IPS-20b (cell line): Measurements from ENCODE around the gene ARL5C.
"Not testable (repeated sequence)": the region's sequence is repeated elsewhere in the genome, so short reads cannot be mapped to it uniquely, and the experiment has no call there.

Experiments used
- H3K27ac ChIP-seq: one replicate; pipeline ENCODE4 v1.5.1; 2013; ENCODE audit warnings: low read length
- H3K27me3 ChIP-seq: 2 replicates; pipeline ENCODE4 v1.6.1; 2013; ENCODE audit warnings: mild to moderate bottlenecking, low read length, inconsistent platforms; ENCODE audit not compliant: insufficient read depth
- H3K36me3 ChIP-seq: 2 replicates; pipeline ENCODE4 v1.6.1; 2013; ENCODE audit warnings: low read depth, mild to moderate bottlenecking, inconsistent platforms, low read length, moderate library complexity; ENCODE audit not compliant: insufficient read depth
- H3K4me1 ChIP-seq: 2 replicates; pipeline ENCODE4 v1.6.1; 2013; ENCODE audit warnings: mild to moderate bottlenecking, control low read depth, inconsistent platforms, low read length, moderate library complexity; ENCODE audit not compliant: insufficient read depth
- H3K4me3 ChIP-seq: 2 replicates; pipeline ENCODE4 v1.5.1; 2013; ENCODE audit warnings: mild to moderate bottlenecking, low read length, inconsistent platforms
- H3K9ac ChIP-seq: 2 replicates; pipeline ENCODE4 v1.6.1; 2013; ENCODE audit warnings: low read depth, mild to moderate bottlenecking, inconsistent platforms, low read length, moderate library complexity
- H3K9me3 ChIP-seq: 2 replicates; pipeline ENCODE4 v1.6.1; 2013; ENCODE audit warnings: mild to moderate bottlenecking, low read depth, low read length, inconsistent platforms; ENCODE audit not compliant: insufficient read depth

The ARL5C gene

DNA sequence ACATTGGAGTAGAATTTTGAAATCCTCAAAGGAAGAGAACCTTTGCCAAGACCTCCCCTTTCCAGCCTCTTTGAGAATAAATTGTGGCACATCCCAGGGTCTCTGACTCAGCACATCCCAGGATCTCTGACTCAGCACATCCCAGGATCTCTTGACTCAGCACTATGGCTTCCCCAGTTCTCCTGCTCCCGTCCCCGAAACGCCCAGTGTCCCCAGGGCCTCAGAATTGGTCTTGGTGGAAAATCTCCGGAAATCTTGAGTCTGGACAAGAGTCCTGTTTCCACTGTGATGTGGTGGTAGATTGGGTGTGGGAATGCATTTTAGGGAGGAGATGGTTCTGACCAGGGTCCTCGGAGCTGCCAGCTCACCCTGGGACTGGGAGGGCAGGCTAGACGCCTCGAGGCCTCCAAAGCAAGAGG, 33.8 kb downstream of the ARL5C start:
- H3K9me3 ChIP-seq = no peaks in the 10 kb centered on the region
- H3K4me1 ChIP-seq = no peaks in the 10 kb centered on the region
- no peak overlapping the region for H3K27ac ChIP-seq
- no peak overlapping the region for H3K4me3 ChIP-seq
- no peak overlapping the region for H3K9ac ChIP-seq
- H3K36me3 ChIP-seq = no peaks in the 10 kb centered on the region
- no peaks in the 10 kb centered on the region for H3K27me3 ChIP-seq

DNA sequence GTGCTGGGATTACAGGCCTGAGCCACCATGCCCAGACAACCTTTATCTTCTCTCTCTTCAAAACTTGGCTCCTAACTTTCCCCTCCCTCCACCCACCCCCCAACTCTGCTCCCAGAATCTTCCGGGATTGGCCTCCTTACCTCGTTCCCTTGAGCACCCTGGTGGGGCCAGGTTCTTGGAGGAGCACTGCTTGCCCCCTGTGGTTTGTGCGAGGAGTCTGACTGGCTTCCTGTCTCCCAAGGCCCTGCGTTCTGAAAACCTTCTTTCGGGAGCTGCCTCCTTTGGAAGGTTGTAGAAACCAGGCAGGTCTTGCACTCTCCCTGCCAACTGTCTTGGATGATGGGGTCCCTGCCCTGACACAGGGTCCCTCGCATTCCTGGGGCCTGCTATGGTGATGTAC, 34.3 kb downstream of the ARL5C start:
- Histone ChIP-seq H3K27me3 (no peaks in the 10 kb centered on the region), H3K9me3 (no peaks in the 10 kb centered on the region), H3K4me3 (no peak overlapping the region), H3K9ac (no peak overlapping the region), H3K4me1 (no peaks in the 10 kb centered on the region), H3K27ac (no peak overlapping the region), H3K36me3 (no peaks in the 10 kb centered on the region)

DNA sequence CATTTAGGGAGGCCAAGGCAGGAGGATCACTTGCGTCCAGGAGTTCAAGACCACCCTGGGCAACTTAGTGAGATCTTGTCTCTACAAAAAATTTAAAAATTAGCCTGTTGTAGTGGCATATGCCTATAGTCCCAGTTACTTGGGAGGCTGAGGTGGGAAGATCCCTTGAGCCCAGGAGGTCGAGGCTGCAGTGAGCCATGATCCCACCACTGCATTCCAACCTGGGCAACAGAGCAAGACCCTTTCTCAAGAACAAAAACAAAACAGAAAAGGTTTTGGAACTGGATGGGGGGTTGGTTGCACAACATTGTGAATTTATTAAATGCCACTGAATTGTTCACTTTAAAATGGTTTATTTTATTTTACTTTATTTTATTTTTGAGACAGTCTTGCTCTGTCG, 35.8 kb downstream of the ARL5C start:
- no peak overlapping the region for H3K9ac ChIP-seq
- H3K27me3 ChIP-seq = no peaks in the 10 kb centered on the region
- no peak overlapping the region for H3K27ac ChIP-seq
- no peaks in the 10 kb centered on the region for H3K9me3 ChIP-seq
- no peaks in the 10 kb centered on the region for H3K36me3 ChIP-seq
- H3K4me1 ChIP-seq = no peaks in the 10 kb centered on the region
- H3K4me3 ChIP-seq = no peak overlapping the region

DNA sequence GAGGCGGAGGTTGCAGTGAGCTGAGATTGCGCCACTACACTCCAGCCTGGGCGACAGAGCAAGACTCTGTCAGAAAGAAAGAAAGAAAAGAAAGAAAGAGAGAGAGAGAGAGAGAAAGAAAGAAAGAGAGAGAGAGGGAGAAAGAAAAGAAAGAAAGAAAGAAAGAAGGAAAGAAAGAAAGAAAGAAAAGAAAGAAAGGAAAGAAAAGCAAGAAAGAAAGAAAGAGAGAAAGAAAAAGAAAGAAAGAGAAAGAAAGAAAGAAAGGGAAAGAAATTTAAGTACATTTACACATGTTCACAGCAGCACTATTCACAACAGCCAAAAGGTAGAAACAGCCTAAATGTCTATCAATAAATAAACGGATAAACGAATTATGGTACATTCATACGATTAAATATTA, 36.4 kb downstream of the ARL5C start:
- H3K27ac ChIP-seq, H3K9ac ChIP-seq, H3K4me3 ChIP-seq, H3K36me3 ChIP-seq, H3K27me3 ChIP-seq, H3K9me3 ChIP-seq, H3K4me1 ChIP-seq: not testable (repeated sequence)

DNA sequence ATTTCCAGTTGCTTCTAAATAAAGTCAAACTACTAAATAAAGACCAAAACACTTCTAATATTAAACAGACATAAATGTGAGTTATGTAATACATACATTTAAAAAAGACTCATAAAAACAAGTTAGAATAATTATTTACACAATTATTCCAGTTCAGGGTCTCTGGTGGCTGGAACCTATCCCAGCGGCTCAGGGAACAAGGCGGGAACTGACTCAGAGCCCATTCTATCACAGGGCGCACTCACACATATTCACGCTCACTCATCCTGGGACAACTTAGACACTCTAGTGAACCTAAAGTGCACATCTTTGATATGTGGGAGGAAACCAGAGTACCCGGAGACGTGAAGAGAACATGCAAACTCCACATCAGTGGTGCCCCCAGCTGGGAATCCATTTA, 39.5 kb downstream of the ARL5C start:
- Histone ChIP-seq H3K9me3 (no peaks in the 10 kb centered on the region), H3K36me3 (no peaks in the 10 kb centered on the region), H3K9ac (no peak overlapping the region), H3K27ac (no peak overlapping the region), H3K4me1 (peaks cover 2% of the 10 kb centered on the region; the same call in 1 of the 2 replicates), H3K4me3 (no peak overlapping the region), H3K27me3 (no peaks in the 10 kb centered on the region)

DNA sequence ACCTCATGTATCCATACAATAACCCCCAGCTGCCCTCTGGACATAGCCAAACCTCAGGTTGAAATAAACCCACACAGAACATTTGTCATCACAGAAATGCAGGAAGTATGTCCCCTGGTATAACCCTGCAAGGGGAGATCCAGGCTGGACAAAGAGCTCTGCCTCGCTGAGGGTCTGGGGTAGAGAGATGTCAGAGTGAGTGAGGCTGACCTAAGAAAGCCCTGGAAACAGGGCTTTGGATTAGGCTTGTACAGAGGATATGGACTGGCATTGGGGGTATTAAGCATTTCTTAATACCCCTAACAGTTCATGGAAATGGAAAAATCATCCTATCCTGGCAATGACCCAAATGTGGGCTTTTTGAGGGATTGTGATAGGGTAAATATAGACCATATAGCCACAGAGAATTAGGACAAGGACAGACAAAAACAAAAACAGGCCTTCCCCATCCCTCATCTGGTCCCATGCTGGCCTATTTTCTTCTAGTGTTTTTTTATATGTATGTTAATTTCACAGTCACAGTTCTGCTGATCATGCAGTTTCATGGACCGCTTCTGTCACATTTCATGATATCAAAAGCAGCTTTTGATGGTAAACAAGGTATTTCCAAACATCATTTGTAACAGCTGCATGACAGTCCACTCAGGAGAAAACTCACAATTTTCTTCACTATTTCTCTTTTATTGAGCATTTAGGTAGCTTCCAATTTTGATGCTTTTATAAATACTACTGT, 40.7 kb downstream of the ARL5C start:
- Histone ChIP-seq H3K27me3 (no peaks in the 10 kb centered on the region), H3K9ac (no peak overlapping the region), H3K36me3 (no peaks in the 10 kb centered on the region)

DNA sequence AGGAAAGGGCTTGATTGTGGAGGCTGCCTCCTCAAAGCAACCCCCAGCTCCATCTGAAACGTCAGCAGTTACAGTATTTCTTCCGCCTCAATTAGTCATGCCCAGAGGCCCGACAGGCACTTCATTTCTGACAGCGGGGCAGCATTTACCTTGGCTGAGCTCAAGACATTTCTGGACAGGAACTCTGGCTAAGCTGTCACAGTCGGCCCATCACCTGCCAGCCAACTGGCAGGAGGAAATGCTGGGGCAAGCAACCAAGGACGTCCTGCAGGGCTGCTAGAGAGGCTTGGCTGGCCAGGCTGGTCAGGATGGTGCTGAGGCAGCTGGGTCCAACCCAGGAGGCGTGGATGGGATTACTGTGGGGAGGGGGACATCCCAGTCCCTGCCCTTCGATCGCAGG, 42.3 kb downstream of the ARL5C start:
- Histone ChIP-seq H3K9ac (no peak overlapping the region), H3K27me3 (no peaks in the 10 kb centered on the region), H3K36me3 (no peaks in the 10 kb centered on the region), H3K4me1 (peaks cover 2% of the 10 kb centered on the region; the same call in 1 of the 2 replicates), H3K27ac (no peak overlapping the region), H3K9me3 (no peaks in the 10 kb centered on the region), H3K4me3 (no peak overlapping the region)

More for the DNA sequence above, 40.7 kb downstream of the ARL5C start:
- H3K9me3 ChIP-seq = no peaks in the 10 kb centered on the region
- no peak overlapping the region for H3K27ac ChIP-seq
- peaks cover 2% of the 10 kb centered on the region; the same call in 1 of the 2 replicates for H3K4me1 ChIP-seq
- no peak overlapping the region for H3K4me3 ChIP-seq

DNA sequence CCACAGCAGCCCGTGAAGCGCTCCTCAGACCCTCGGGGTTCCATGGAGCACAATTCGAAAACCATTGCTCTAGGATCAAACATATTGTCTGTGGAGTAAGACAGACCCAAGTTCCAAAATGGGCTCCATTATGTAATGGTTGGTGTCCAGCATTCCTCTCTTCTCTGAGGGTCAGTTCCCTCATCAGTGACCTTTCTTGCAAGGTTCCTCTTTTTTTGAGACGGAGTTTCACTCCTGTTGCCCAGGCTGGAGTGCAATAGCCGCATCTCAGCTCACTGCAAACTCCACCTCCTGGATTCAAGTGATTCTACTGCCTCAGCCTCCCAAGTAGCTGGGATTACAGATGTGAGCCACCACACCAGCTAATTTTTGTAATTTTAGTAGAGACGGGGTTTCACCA, 43.0 kb downstream of the ARL5C start:
- no peak overlapping the region for H3K27ac ChIP-seq
- no peak overlapping the region for H3K4me3 ChIP-seq
- H3K9me3 ChIP-seq = no peaks in the 10 kb centered on the region
- H3K27me3 ChIP-seq = no peaks in the 10 kb centered on the region
- peaks cover 2% of the 10 kb centered on the region; the same call in 1 of the 2 replicates for H3K4me1 ChIP-seq
- H3K36me3 ChIP-seq = no peaks in the 10 kb centered on the region
- H3K9ac ChIP-seq = no peak overlapping the region

DNA sequence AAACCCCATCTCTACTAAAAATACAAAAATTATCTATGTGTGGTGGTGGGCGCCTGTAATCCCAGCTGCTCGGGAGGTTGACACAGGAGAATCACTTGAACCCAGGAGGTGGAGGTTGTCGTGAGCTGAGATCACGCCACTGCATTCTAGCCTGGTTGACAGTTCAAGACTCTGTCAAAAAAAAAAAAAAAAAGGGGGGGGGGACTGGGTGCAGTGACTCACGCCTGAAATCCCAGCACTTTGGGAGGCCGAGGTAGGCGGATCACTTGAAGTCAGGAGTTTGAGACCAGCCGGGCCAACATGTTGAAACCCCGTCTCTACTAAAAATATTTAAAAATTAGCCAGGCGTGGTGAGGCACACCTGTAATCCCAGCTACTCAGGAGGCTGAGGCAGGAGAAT, 44.0 kb downstream of the ARL5C start:
- H3K4me1 ChIP-seq, H3K4me3 ChIP-seq, H3K27ac ChIP-seq, H3K36me3 ChIP-seq, H3K9me3 ChIP-seq, H3K27me3 ChIP-seq, H3K9ac ChIP-seq: not testable (repeated sequence)

DNA sequence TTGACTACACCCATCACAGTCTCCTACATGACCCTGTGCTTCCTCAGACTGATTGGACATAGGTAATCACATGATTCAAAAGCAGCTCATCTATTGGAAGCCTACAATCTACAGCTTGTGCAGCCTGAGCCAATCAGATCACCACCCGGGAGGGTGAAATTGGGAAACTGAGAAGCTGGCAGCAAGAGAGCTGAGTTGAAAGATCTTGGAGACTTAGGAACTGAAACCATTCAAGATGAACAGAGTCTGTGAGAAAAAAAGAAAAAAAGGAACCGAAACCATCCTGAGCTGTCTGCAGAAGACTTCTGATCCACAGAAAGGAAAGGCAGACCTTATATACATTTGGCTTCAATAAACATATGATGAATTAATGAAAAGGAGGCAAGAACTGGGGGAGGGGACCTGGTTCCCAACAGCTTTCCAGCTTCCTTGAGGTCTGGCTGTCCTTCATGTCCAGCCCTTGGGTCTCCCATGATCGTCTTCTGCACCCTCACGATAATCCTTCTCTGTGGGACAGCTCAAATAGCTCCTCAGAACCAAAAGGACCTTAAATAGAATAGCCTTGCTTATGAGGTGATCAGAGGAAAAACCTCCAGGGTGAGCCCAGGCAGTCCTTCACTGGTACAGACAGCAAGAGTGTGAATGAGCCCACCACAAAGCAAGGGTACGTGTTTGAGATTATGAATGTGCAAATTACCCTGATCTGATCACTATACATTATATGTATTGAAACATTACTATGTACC, 47.1 kb downstream of the ARL5C start:
- H3K4me3 ChIP-seq = no peak overlapping the region
- H3K36me3 ChIP-seq = no peaks in the 10 kb centered on the region
- H3K27me3 ChIP-seq = no peaks in the 10 kb centered on the region
- H3K9ac ChIP-seq = no peak overlapping the region
- no peak overlapping the region for H3K27ac ChIP-seq
- H3K9me3 ChIP-seq = no peaks in the 10 kb centered on the region
- peaks cover 2% of the 10 kb centered on the region; the same call in 1 of the 2 replicates for H3K4me1 ChIP-seq

DNA sequence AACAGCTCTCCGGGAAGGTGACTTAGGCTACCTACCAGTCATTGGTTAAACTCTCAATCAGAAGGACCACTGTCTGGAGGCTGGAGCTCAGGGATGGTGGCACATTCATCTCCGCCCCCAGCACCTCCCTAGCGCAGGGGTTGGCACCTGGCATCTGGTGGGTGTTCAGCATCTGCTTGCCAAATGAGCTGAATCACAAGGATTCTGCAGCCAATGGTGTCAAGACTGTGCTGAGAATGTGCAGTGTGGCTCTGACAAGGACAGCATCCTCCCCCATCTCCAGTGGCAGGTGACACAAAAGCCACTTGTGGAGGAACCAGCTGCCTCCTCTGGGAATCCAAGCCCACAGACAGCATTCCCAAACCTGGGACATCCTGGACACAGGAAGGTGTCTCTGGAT, 49.7 kb downstream of the ARL5C start:
- Histone ChIP-seq H3K27ac (no peak overlapping the region), H3K27me3 (no peaks in the 10 kb centered on the region), H3K4me3 (no peak overlapping the region), H3K4me1 (no peaks in the 10 kb centered on the region), H3K36me3 (no peaks in the 10 kb centered on the region), H3K9me3 (no peaks in the 10 kb centered on the region), H3K9ac (no peak overlapping the region)

DNA sequence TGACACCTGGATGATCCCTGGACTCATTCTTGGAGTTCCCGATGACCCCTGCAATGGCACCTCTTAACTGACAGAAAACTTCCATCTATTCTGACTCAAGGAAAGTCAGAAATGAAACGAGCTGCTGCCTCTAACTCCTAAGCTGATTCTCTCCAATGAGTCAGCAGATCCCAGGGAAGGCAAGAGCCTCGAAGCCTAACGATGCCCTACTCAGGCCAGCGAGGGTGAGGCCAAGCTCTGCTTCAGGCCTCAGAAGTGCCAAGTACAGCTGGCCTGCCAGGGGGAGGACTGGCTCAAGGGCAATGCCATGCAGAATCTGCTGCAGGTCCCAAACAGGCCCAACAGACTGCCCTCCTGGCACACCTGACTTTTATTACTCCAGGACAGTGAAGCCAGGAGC, 50.8 kb downstream of the ARL5C start:
- Histone ChIP-seq H3K4me3 (no peak overlapping the region), H3K27ac (no peak overlapping the region), H3K4me1 (no peaks in the 10 kb centered on the region), H3K9me3 (no peaks in the 10 kb centered on the region), H3K9ac (no peak overlapping the region), H3K36me3 (no peaks in the 10 kb centered on the region), H3K27me3 (no peaks in the 10 kb centered on the region)
